D721Med (cell line): ENCODE measurements around the gene PYCARD.
"Not testable (repeated sequence)": the region's sequence is repeated elsewhere in the genome, so short reads cannot be mapped to it uniquely, and the experiment has no call there.

Source experiments
- DNase-seq: peaks from one replicate; pipeline ENCODE4 v3.0.0; 2011; ENCODE audit warnings: low spot score; ENCODE audit not compliant: insufficient read length
- FAIRE-seq: peaks from 2 replicates; lab custom pipeline; 2011; peaks lifted over from hg19 to GRCh38; lab: Jason Lieb, UNC
- CTCF ChIP-seq: IDR thresholded peaks from 2 replicates; pipeline ENCODE4 v1.5.1; 2012; ENCODE audit warnings: mild to moderate bottlenecking, control low read depth; ENCODE audit not compliant: insufficient read depth; ENCODE audit errors: missing control alignments

PYCARD gene

GRCh38 chr16:31199430-31200041, 3.0 kb downstream of the PYCARD start:
- TF ChIP-seq CTCF: no peak
- DNase-seq: no peak
- no peak for FAIRE-seq

- no peak for FAIRE-seq
- DNase-seq: no peak
- TF ChIP-seq CTCF: no peak
Measured at GRCh38 chr16:31198207-31198882, 4.2 kb downstream of the PYCARD start.

GRCh38 chr16:31196324-31197088, 6.1 kb downstream of the PYCARD start:
- DNase-seq (no peak), FAIRE-seq (no peak)
- TF ChIP-seq CTCF: no peak

- DNase-seq, FAIRE-seq: not testable (repeated sequence)
Measured at GRCh38 chr16:31195861-31196260, 6.7 kb downstream of the PYCARD start.

GRCh38 chr16:31194898-31195297, 7.7 kb downstream of the PYCARD start:
- DNase-seq: no peak
- no peak for TF ChIP-seq CTCF
- FAIRE-seq: no peak

GRCh38 chr16:31193874-31194273, 8.7 kb downstream of the PYCARD start:
- no peak for TF ChIP-seq CTCF
- no peak for FAIRE-seq
- DNase-seq: no peak

- TF ChIP-seq CTCF: no peak
- FAIRE-seq: no peak
- no peak for DNase-seq
Measured at GRCh38 chr16:31192856-31193642, 9.5 kb downstream of the PYCARD start.
